ENCODE data around the gene ADD2. TPM values are rescaled to one million over a fixed set of nuclear protein-coding genes. Genes with fewer than 3 reads are reported as not detected.
A peak's percentile ranks its signal among the peaks of the same experiment; 100 is the strongest.

ADD2 gene
- total RNA-seq, 1 experiment from 2014 or later: 0.71 TPM

DNA sequence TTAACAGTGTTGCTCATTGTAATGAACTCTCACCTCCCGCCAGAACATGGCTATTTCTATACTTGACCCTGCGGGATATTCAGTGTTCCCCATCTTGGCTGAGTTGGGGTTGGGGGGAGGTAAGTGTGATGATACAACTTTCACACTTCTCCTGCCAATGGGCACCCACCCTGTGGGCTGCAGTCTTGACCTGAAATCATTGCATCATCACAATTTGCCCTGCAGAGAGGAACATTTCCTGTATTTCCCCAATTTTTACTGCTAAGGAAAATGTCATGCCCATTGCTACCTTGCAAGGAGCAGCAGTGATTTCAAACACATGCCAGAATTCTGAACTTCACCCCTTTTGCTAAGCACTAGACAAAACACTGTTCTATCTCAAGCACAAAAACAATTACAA, 92.1 kb downstream of the ADD2 start:
- DNase-seq (ENCODE audit: low spot score): no peak

- no peak for DNase-seq (ENCODE audit: low spot score)
Measured at GRCh38 chr2:70674636-70675430, 93.2 kb downstream of the ADD2 start.

DNA sequence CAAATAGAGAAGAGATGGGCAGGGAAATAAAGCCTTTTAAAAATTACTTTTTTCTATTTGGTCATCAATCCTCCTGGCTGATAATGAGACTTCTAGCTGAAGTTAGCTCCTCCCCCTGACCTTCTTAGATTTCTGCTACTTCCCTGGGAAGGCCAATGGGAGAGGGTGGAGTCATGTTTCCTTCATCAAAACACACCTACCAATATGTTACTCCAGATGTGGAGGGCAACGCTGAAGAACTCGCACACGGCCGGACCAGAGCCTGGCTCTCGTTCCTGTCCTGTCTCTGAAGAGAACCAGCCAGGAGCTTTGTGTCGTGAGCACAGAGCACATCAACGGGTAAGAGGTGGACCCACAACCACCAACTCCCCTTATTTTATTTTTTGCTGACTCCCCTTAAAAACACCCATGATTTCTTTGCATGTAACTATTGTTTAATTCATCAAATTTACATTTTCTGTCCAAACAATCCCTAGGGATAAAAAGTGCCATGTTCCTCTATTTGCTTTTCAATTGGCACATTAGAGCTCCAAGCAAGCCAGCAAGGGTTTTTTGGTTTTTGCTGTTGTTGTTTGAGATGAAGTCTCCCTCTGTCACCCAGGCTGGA, 94.9 kb downstream of the ADD2 start:
- no peak for DNase-seq (ENCODE audit: low spot score)

DNA sequence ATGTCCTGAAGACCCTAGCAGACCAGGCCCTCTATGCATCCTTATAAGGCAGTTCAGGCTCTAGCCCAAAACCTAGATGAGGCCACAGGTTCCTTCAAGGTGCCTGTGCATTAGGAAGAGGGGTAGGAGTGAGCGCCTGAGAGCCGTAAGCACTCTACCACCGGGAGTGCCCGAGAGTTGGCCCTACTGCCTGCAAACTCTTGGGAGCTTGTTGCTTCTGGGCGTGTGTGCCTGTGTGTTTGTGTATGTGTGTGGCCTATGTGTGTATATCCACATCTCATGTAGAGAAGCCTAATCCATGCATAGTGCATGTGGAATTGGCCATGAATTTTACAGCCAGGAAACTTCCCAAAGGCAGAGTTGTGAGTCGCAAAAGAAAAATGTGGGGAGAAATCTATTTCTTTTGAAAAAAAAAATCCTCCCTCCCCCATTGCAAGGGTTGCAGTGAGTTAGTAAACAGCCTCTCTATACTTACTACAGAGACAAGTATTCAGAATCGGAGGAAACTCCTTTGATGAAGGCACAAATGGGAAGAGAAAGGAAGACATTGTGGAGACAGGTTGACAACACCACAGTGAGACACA, 96.8 kb downstream of the ADD2 start:
- no peak for DNase-seq (ENCODE audit: low spot score)

DNA sequence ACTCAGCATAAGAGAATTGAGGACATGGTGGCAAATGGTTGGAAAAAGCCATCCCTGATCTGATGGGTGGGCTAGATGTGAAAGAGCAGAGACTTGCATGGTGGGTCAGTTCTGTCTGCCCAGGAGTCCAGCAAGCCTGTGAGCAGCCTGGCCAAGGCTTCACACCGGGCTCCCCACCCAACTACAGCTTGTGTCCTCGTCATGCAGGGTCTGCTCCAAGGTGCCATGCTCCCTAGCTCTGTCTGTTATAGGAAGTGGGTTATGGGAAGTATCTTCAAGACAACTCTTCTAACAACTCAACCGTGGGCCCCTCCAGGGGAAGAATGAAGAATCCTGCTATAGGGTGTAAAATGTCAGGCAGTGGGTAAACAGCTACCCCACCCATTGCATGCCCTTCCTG, 97.4 kb downstream of the ADD2 start:
- no peak for DNase-seq (ENCODE audit: low spot score)

GRCh38 chr2:70670202-70670601, 97.8 kb downstream of the ADD2 start:
- DNase-seq (ENCODE audit: low spot score): no peak

DNA sequence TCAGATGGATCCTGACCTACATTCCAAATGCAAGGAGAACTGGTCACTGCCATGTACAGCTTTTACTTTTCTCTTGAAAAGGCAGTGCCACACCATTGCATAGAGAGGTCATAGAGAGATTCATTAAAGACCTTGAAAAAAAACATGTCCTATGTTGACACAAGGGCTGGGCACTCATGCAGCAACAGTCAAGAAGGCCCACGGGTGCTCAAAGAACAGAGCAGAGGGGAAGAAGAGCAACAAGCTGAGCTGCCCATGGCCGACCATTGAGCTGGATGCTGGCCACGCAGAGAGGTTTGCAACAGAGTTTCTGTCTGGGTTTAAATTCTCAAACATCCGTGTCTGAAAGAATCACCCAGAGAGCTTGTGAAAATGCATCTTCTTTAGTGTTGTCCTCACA, 99.1 kb downstream of the ADD2 start:
- DNase-seq (ENCODE audit: low spot score): no peak

GRCh38 chr2:70668432-70668831, 99.6 kb downstream of the ADD2 start:
- DNase-seq (ENCODE audit: low spot score): no peak

GRCh38 chr2:70664525-70664924, 103.5 kb downstream of the ADD2 start:
- no peak for DNase-seq (ENCODE audit: low spot score)

- no peak for DNase-seq (ENCODE audit: low spot score)
Measured at GRCh38 chr2:70663411-70663810, 104.6 kb downstream of the ADD2 start.

DNA sequence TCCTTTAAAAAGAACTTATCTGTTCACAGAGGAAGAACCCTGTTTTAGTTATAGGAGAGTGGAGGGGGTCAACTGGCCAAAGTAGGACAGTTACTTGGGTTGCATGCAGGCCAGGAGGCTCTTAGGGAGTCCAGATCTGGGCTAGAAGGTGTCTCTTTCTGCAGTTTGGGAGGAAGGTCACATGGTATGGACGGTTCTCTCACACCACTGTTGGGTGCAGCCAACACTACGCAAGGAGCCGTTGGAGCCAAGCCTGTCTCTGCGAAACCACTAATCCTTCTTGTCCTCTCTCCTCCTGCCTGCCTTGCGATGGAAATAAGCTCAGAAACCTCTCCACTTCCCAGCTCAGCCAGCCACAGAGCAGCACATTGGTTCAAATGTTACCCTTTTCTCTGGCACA, 108.4 kb downstream of the ADD2 start:
- DNase-seq (ENCODE audit: low spot score): no peak

DNA sequence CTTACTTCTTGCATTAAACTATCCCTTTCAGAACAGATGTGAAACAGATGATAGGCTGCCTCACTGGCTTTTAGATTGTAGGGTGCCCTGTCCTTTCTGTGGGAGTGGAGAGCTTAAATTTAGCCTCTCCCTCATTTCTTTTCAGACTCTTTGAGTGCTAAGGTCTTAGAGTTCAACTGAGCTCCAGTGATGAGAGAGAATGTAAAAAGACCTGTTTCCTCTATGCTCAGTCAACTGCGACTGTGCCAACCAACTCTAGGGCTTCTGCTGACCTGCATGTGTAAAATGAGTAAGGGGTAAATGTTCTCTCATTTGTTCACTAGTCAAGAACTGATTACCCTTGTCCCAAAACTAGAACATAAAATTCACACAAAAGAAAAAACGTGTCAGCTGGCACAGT, 109.5 kb downstream of the ADD2 start:
- no peak for DNase-seq (ENCODE audit: low spot score)

GRCh38 chr2:70657246-70657645, 110.8 kb downstream of the ADD2 start:
- no peak for DNase-seq (ENCODE audit: low spot score)

- no peak for DNase-seq (ENCODE audit: low spot score)
Measured at GRCh38 chr2:70656421-70657010, 111.5 kb downstream of the ADD2 start.

DNA sequence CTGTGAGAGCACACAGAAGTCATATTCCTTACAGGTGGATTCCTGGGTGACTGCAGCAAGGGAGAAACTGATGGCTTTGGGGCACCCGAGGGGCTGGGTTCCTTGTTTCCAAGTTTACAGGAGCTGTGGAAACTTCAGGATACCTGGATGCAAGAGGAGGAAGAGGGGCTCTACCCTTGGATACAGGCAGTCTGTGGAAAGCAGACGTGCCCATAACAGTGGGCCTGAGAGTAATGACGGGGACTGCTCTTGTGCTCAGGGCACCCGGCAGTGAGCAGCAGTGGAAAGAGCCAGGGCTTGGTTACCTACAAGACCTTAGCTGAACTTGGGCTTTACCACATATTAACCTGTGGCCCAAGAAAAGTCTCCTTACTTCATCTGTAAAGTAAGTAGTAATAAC, 112.2 kb downstream of the ADD2 start:
- DNase-seq (ENCODE audit: low spot score): no peak

DNA sequence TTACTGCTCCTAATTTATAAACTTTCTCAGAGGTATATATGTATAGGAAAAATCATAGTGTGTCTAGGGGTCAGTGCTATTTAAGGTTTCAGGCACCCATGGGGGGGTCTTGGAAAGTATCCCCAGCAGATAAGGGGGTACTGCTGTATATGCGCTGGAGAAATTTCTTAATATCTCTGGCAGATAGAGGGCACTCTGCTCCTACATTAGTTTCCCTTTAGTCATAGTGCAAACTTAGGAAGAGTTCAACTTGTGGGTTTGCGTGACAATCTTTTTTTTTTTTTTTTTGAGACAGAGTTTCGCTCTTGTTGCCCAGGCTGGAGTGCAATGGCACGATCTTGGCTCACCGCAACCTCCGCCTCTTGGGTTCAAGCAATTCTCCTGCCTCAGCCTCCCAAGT, 112.8 kb downstream of the ADD2 start:
- DNase-seq (ENCODE audit: low spot score): peak; percentile 43

DNA sequence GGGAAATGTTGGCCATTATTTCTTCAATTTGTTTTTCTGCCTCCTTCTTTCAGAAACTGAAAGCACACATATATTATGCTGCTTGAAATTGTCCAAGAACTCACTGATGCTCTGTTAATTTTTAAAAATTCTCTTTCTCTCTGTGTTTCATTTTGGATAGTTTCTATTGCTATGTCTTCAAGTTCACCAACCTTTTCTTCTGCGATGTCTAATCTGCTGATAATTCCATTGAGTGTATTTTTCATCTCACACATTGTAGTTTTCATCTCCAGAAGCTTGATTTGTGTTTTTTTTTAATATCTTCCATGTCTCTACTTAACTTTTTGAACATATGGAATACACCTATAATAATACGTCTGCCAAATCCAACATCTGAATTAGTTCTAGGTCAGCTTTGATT, 116.3 kb downstream of the ADD2 start:
- DNase-seq (ENCODE audit: low spot score): no peak

DNA sequence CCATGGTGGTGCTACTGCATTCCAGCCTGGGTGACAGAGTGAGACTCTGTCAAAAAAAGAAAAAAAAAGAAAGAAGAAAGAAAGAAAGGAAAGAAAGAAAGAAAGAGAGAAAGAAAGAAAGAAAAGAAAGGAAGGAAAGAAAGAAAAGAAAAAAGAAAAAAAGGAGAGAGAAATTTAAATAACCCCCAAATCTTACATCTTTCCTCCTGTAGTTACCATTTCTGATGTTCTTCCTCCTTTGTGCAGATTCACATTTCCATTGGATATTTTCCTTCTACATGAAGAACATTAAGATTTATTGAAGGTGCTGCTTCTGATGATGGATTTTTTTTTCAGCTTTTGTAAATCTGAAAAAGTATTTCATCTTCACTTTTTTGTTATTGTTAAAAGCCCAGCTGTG, 117.0 kb downstream of the ADD2 start:
- DNase-seq (ENCODE audit: low spot score): no peak

DNA sequence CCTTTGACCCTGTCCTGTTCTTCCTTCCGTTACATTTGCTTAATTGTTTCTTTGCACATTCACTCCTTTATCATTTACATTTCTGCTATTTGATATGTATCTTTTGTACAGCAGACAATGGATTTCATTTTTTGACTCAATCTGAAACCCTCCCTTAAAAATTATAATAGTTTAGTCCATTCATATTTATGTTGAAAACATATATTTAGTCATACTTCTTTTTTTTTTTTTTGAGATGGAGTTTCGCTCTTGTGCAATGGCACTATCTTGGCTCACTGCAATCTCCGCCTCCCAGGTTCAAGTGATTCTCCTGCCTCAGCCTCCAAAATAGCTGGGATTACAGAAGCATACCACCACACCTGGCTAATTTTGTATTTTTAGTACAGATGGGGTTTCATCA, 119.0 kb downstream of the ADD2 start:
- no peak for DNase-seq (ENCODE audit: low spot score)

GRCh38 chr2:70647873-70648481, 120.0 kb downstream of the ADD2 start:
- DNase-seq (ENCODE audit: low spot score): peak; percentile 85

GRCh38 chr2:70646420-70646818, 121.6 kb downstream of the ADD2 start:
- no peak for DNase-seq (ENCODE audit: low spot score)

GRCh38 chr2:70645733-70646419, 122.1 kb downstream of the ADD2 start:
- DNase-seq (ENCODE audit: low spot score): peak; percentile 39

All from HT-29 (cell line).